Measurements from ENCODE around the gene ZNF23. TPM values are rescaled to one million over a fixed set of nuclear protein-coding genes. Genes with fewer than 3 reads are reported as not detected.

Gene ZNF23
- total RNA-seq, 4 donors from 2014 or later: 2.5 to 7.4 (median 3.4) TPM

DNA sequence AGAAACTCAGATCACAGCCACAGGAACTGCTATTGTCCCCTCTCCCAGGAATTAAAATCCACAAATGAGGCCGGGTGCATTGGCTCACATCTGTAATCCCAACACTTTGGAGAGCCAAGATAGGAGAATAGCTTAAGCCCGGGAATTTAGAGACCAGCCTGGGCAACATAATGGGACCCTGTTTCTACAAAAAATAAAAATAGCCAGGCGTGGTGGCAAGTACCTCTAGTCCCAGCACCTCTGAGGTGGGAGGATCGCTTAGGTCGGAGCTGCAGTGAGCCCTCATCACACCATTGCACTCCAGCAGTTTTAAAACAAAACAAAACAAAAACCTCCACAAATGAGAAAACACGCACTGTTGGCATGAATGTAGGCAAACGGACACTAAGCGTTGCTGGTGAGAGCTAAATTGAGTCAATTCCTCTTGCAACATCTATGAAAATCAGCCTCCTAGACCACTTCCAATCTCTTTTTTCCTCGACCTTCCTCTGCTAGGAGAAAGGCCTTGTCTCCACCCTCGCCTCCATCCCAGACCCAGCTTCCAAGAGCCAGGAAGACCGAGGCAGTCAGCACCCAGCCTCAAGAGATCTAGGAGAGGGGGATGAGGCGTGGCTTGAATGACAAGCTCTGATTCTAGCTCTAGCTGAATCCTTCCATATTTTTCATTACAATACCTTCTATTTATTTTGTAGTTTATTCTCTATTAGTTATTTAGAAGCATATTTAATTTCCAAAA lies 35.0 kb downstream of the ZNF23 start:
- WGBS, 2 donors: 50 to 65% methylated on average over 10 to 12 of the region's 12 CpGs
- peaks cover 0 to 61% (median 7%) of the 10 kb centered on the region in 4 donors for H3K27me3 ChIP-seq
- intact Hi-C loops (cut with DNase I): no loop called here

DNA sequence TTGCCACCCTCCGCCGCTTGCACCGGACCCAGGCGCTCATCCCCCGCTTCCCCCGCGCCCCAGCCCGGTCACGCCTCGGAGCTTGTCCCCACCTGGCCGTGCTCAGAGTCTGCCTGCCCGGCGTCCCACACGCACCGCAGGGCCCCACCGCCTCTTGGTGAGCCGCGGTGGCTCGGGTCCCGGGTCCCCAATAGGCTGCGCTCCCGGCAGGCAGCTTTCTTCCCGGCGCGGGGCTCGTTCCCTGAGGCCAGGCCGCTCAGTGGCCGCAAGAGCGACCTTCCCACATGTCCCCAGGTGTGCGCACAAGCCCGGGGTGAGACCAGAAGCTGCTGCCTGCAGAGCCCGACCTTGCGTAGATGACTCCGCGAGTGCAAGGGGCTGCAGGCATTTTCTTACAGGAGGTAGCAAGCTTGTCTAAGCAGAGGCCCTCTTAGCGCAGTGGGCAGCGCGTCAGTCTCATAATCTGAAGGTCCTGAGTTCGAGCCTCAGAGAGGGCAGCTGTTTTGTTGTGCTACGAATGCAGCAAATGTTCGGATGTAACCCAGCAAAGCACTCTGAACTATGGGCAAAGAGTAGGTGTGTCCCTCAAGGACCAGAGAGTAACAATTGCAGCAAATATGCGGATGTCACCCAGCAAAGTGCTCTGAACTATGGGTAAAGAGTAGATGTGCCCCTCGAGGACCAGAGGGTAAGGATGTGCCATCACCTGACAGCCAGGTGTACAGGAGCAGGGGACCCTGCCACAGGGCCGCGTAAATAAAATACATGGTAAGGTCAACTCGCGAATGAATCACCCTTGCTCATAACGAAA lies 35.8 kb downstream of the ZNF23 start:
- peak overlapping the region in 2 of 4 donors; percentile 15 to 35 for H3K4me3 ChIP-seq
- H3K36me3 ChIP-seq: no peaks in the 10 kb centered on the region
- WGBS, 2 donors: 4 to 9% methylated on average over 6 to 19 of the region's 48 CpGs
- H3K27ac ChIP-seq: no peak overlapping the region
- peaks cover 0 to 53% (median 7%) of the 10 kb centered on the region in 4 donors for H3K27me3 ChIP-seq
- peaks cover 0 to 5% (median 0%) of the 10 kb centered on the region in 3 donors for H3K4me1 ChIP-seq
- H3K9me3 ChIP-seq: no peaks in the 10 kb centered on the region
- intact Hi-C loops (cut with DNase I): no loop called here
- no peak for DNase-seq
- no peak for TF ChIP-seq POLR2A (IDR thresholded peaks at IDR 0.05)
- TF ChIP-seq, protein P1, sequence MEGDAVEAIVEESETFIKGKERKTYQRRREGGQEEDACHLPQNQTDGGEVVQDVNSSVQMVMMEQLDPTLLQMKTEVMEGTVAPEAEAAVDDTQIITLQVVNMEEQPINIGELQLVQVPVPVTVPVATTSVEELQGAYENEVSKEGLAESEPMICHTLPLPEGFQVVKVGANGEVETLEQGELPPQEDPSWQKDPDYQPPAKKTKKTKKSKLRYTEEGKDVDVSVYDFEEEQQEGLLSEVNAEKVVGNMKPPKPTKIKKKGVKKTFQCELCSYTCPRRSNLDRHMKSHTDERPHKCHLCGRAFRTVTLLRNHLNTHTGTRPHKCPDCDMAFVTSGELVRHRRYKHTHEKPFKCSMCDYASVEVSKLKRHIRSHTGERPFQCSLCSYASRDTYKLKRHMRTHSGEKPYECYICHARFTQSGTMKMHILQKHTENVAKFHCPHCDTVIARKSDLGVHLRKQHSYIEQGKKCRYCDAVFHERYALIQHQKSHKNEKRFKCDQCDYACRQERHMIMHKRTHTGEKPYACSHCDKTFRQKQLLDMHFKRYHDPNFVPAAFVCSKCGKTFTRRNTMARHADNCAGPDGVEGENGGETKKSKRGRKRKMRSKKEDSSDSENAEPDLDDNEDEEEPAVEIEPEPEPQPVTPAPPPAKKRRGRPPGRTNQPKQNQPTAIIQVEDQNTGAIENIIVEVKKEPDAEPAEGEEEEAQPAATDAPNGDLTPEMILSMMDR (IDR thresholded peaks at IDR 0.05): no peak

More for the DNA sequence above, 35.0 kb downstream of the ZNF23 start:
- no peaks in the 10 kb centered on the region for H3K36me3 ChIP-seq
- DNase-seq: no peak
- H3K4me3 ChIP-seq: no peak overlapping the region
- H3K9me3 ChIP-seq: no peaks in the 10 kb centered on the region
- peaks cover 0 to 5% (median 0%) of the 10 kb centered on the region in 3 donors for H3K4me1 ChIP-seq
- no peak overlapping the region for H3K27ac ChIP-seq
- no peak for TF ChIP-seq POLR2A (IDR thresholded peaks at IDR 0.05)
- TF ChIP-seq, protein P1 (IDR thresholded peaks at IDR 0.05): no peak

DNA sequence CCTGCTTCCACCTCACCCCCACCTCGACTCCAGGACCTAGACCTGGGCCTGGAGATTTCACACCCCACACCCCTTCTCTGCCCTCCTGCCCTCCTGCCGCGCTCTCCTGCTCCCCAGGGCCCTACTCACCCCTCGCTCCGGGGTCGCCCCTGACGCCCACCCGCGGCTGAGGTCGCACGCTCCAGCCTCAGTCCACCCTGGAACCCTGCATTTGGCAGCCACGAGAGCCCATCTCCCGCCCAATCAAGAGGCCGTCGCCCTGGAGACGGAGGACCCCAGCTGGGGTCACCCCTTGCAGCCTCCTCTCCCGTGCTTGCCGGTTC lies 36.3 kb downstream of the ZNF23 start:
- Histone ChIP-seq H3K36me3 (no peaks in the 10 kb centered on the region), H3K9me3 (no peaks in the 10 kb centered on the region), H3K4me3 (peak overlapping the region in 2 of 4 donors; percentile 15 to 35), H3K27ac (no peak overlapping the region), H3K27me3 (peaks cover 0 to 50% (median 7%) of the 10 kb centered on the region in 4 donors), H3K4me1 (peaks cover 0 to 5% (median 0%) of the 10 kb centered on the region in 3 donors)
- intact Hi-C loops (cut with DNase I): no loop called here
- DNase-seq: no peak
- no peak for TF ChIP-seq POLR2A (IDR thresholded peaks at IDR 0.05)
- TF ChIP-seq, protein P1 (IDR thresholded peaks at IDR 0.05): no peak
- WGBS, 2 donors: 10 to 17% methylated on average over 8 to 17 of the region's 18 CpGs

DNA sequence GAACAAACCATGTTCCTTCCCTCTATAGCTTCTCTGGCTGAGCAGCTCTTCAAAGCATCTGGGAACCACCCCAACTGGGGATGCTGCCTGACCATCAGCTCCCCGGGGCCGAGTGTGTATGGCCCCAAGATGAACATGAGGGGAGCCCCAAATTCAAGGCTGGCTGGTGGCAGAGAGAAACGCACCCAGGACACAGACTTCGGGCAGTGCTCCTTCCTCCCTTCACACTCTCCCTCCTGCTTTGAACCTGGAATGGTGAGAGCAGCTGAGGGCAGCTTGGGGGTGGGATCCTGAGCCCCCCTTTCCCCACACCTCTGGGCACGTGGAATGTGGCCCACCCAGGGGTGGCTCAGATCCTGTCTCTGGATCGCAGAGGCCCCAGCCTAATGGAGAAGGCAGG lies 37.4 kb downstream of the ZNF23 start:
- H3K9me3 ChIP-seq: no peaks in the 10 kb centered on the region
- intact Hi-C loops (cut with DNase I): no loop called here
- H3K4me3 ChIP-seq: no peak overlapping the region
- WGBS, 2 donors: 60% methylated on average over 3 of the region's 6 CpGs; no CpG with 5 or more reads in 1 of the 2 donors
- H3K27me3 ChIP-seq: peaks cover 0 to 50% (median 7%) of the 10 kb centered on the region in 4 donors
- no peak for TF ChIP-seq POLR2A (IDR thresholded peaks at IDR 0.05)
- TF ChIP-seq, protein P1 (IDR thresholded peaks at IDR 0.05): no peak
- no peak overlapping the region for H3K27ac ChIP-seq
- H3K36me3 ChIP-seq: no peaks in the 10 kb centered on the region
- DNase-seq: no peak
- H3K4me1 ChIP-seq: peaks cover 0 to 5% (median 0%) of the 10 kb centered on the region in 3 donors

DNA sequence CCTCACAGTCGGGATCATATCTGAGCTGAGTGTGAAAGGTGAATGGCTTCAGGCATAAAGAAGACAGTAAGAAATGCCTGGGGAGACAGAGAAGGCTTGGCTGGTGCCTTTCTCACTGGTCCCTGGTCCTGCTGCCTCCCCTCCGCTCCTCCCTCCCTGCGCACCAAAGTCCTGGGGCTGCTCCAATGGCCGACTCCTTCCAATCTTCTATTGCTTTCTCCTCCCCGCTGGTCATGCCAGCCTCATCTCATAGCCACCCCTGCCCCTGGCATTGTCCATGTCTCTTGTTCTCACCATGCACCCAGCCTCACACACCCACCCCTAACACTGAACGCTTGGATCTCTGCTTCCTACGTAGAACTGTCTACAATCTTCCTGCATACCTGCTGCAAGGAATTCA lies 38.2 kb downstream of the ZNF23 start:
- H3K27me3 ChIP-seq: peaks cover 0 to 45% (median 7%) of the 10 kb centered on the region in 4 donors
- TF ChIP-seq POLR2A (IDR thresholded peaks at IDR 0.05): no peak
- TF ChIP-seq, protein P1 (IDR thresholded peaks at IDR 0.05): no peak
- intact Hi-C loops (cut with DNase I): no loop called here
- 72 to 80% methylated on average over 7 of the region's 7 CpGs for WGBS, 2 donors
- H3K36me3 ChIP-seq: no peaks in the 10 kb centered on the region
- no peaks in the 10 kb centered on the region for H3K9me3 ChIP-seq
- no peak overlapping the region for H3K4me3 ChIP-seq
- H3K4me1 ChIP-seq: peaks cover 0 to 5% (median 0%) of the 10 kb centered on the region in 3 donors
- H3K27ac ChIP-seq: no peak overlapping the region
- DNase-seq: no peak
